B cell (primary cell): Measurements from ENCODE around the gene PRKCA.

Source experiments
- CTCF ChIP-seq: fragments of 200-600 bp; IDR thresholded peaks from one replicate; pipeline ENCODE4 v1.8.0; 2022; ENCODE audit warnings: antibody characterized with exemption, mild to moderate bottlenecking
- EZH2 ChIP-seq: IDR thresholded peaks from 2 replicates; pipeline ENCODE4 v1.6.1; 2012; ENCODE audit warnings: borderline replicate concordance, low read depth, mild to moderate bottlenecking, moderate library complexity, low read length; ENCODE audit not compliant: insufficient read depth, poor library complexity, severe bottlenecking

GRCh38 chr17:66351033-66351432 lies 48.6 kb downstream of the PRKCA start:
- TF ChIP-seq CTCF (no peak), EZH2 (no peak)
